Measurements from ENCODE around the gene FAM168A. TPM values are rescaled to one million over a fixed set of nuclear protein-coding genes. Genes with fewer than 3 reads are reported as not detected.
A peak's percentile ranks its signal among the peaks of the same experiment; 100 is the strongest.

FAM168A gene
- total RNA-seq, 1 experiment from 2014 or later: 21.1 TPM

- Histone ChIP-seq H3K4ac (ENCODE audit: low read depth, low read length) (no peak overlapping the region), H3K79me1 (ENCODE audit: insufficient read depth, low read depth, low read length, poor library complexity, severe bottlenecking) (no peaks in the 10 kb centered on the region), H3K56ac (ENCODE audit: insufficient read length, low read depth, low read length) (no peak overlapping the region), H2BK15ac (ENCODE audit: low read depth, low read length) (no peak overlapping the region), H2BK12ac (ENCODE audit: insufficient read length, low read depth, low read length) (no peak overlapping the region), H3K4me1 (ENCODE audit: insufficient read depth, low read length) (no peaks in the 10 kb centered on the region; the same call in 1 of the 2 replicates), H3K23ac (ENCODE audit: insufficient read length, low read depth, low read length) (no peak overlapping the region), H3K27me3 (ENCODE audit: insufficient read depth, low read length) (no peaks in the 10 kb centered on the region), H3K18ac (ENCODE audit: insufficient read length, low read depth, low read length) (no peak overlapping the region), H3K79me2 (ENCODE audit: insufficient read depth, low read length) (no peaks in the 10 kb centered on the region), H4K91ac (ENCODE audit: insufficient read length, low read depth, low read length) (no peak overlapping the region), H2AK5ac (ENCODE audit: insufficient read length, low read length) (no peak overlapping the region), H2BK20ac (ENCODE audit: low read depth, low read length, poor library complexity, severe bottlenecking) (no peak overlapping the region), H4K20me1 (ENCODE audit: control insufficient read depth, insufficient read depth, insufficient read length) (no peaks in the 10 kb centered on the region), H3K9ac (ENCODE audit: extremely low read depth, insufficient read length, low read length) (no peak overlapping the region), H2AFZ (ENCODE audit: low read length) (no peak overlapping the region), H2BK120ac (ENCODE audit: low read depth, low read length, poor library complexity, severe bottlenecking) (no peak overlapping the region), H3K4me2 (ENCODE audit: insufficient read depth, insufficient read length, low read length) (no peak overlapping the region), H3K9me3 (ENCODE audit: control insufficient read depth, low read depth, low read length) (no peaks in the 10 kb centered on the region), H3K27ac (ENCODE audit: insufficient read length, low read depth, low read length) (no peak overlapping the region), H3K14ac (ENCODE audit: insufficient read depth, low read length) (no peak overlapping the region), H3T11ph (ENCODE audit: low read length) (no peak overlapping the region), H3K23me2 (ENCODE audit: insufficient read length, low read depth, low read length, poor library complexity, severe bottlenecking) (no peaks in the 10 kb centered on the region), H4K8ac (replicated peaks; ENCODE audit: insufficient read length, low read depth, low read length) (no peak overlapping the region), H4K5ac (ENCODE audit: insufficient read length, low read depth, low read length) (no peak overlapping the region), H2BK5ac (ENCODE audit: insufficient read length, low read length) (no peak overlapping the region)
- H3K27me3 Mint-ChIP-seq (ENCODE audit: low read depth): no peaks in the 10 kb centered on the region
- peak overlapping the region in 2 of 3 experiments; percentile 9 to 19; a peak in 1 of 7 replicates for H3K27ac Mint-ChIP-seq
- H3K36me3 Mint-ChIP-seq (ENCODE audit: insufficient read depth in 1 of 3, low read depth in 3 of 3): peaks cover 0 to 3% (median 0%) of the 10 kb centered on the region in 3 experiments; a peak in 1 of 7 replicates
- TF ChIP-seq, protein P1, sequence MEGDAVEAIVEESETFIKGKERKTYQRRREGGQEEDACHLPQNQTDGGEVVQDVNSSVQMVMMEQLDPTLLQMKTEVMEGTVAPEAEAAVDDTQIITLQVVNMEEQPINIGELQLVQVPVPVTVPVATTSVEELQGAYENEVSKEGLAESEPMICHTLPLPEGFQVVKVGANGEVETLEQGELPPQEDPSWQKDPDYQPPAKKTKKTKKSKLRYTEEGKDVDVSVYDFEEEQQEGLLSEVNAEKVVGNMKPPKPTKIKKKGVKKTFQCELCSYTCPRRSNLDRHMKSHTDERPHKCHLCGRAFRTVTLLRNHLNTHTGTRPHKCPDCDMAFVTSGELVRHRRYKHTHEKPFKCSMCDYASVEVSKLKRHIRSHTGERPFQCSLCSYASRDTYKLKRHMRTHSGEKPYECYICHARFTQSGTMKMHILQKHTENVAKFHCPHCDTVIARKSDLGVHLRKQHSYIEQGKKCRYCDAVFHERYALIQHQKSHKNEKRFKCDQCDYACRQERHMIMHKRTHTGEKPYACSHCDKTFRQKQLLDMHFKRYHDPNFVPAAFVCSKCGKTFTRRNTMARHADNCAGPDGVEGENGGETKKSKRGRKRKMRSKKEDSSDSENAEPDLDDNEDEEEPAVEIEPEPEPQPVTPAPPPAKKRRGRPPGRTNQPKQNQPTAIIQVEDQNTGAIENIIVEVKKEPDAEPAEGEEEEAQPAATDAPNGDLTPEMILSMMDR (conservative IDR thresholded peaks at IDR 0.05): no peak
- no peak for DNase-seq
- H3K4me1 Mint-ChIP-seq: peaks cover 7 to 17% of the 10 kb centered on the region in 2 experiments
- H3K4me3 Mint-ChIP-seq: no peak overlapping the region
- no peaks in the 10 kb centered on the region for H3K9me3 Mint-ChIP-seq
Measured at GRCh38 chr11:73428227-73428626, 169.7 kb downstream of the FAM168A start.
